GM21367 (cell line): ENCODE results near the gene IL36RN.
"Not testable (repeated sequence)": the region's sequence is repeated elsewhere in the genome, so short reads cannot be mapped to it uniquely, and the experiment has no call there.

Source experiments
- ATAC-seq: cut with Tn5 transposase; IDR thresholded peaks from one replicate; pipeline ENCODE4 v1.9.1; 2021; ENCODE audit not compliant: unreplicated experiment

IL36RN gene

DNA sequence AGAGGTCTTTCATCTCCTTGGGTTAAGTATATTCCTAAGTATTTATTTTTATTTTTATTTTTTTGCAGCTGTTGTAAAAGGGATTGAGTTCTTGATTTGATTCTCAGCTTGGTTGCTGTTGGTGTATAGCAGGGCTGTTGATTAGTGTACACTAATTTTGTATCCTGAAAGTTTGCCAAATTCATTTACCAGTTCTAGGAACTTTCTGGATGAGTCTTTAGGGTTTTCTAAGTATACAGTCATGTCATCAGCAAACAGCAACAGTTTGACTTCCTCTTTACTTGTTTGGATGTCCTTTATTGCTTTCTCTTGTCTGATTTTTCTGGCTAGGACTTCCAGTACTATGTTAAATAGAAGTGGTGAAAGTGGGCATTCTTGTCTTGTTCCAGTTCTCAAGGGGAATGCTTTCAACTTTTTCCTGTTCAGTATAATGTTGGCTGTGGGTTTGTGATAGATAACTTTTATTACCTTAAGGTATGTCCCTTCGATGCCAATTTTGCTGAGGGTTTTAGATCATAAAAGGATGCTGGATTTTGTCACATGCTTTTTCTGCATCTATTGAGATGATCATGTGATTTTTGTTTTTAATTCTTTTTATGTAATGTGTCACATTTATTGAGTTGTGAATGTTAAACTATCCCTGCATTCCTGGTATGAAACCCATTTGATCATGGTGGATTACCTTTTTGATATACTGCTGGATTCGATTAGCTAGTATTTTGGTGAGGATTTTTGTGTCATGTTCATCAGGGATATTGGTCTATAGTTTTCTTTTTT, 38.0 kb downstream of the IL36RN start:
- ATAC-seq, result not testable (repeated sequence)

DNA sequence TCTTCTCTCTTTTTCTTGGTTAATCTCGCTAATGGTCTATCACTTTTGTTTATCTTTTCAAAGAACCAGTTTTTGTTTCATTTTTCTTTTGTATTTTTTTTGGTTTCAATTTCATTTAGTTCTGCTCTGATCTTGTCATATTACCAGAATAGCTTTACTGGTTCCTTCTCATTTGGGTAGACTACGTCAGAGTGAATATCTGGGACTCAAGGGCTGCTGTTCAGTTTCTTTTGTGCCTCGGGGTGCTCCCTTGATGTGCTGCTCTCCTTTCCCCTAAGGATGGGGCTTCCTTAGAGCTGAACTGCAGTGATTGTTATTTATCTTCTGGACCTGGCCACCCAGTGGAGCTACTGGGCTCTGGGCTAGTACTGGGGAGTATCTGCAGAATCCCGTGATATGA, 39.0 kb downstream of the IL36RN start:
- no peak for ATAC-seq

DNA sequence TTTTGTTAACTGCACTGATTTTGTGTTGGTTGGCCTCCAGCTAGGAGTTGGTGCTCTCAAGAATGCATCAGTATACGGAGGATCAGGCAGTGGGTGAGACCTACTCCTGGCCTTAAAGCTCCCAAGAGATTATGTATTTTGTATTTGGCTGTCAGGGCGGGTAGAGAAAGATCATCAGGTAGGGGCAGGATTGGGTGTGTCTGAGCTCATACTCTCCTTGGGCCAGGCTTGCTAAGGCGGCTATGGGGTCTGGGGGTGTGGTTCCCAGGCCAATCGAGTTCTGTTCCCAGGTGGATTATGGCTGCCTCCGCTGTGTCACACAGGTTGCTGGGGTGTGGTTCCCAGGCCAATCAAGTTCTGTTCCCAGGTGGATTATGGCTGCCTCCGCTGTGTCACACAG, 39.5 kb downstream of the IL36RN start:
- ATAC-seq, result no peak

DNA sequence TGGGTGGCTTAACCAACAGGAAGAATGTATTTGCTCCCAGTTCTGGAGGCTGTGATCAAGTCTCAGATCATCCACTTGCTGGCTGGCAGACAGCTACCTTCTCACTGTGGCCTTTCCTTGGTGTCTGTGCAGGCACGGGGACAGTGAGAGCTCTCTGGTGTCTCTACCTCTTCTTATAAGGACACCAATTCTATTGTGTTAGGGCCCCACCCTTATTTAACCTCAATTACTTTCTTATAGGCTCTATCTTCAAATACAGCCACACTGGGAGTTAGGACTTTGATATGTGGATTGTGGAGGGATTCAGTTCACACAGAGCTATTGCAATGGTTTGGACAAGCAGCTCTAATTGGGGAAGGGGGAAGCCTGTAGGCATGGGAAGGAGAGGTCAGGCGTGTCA, 43.1 kb downstream of the IL36RN start:
- ATAC-seq, result no peak

DNA sequence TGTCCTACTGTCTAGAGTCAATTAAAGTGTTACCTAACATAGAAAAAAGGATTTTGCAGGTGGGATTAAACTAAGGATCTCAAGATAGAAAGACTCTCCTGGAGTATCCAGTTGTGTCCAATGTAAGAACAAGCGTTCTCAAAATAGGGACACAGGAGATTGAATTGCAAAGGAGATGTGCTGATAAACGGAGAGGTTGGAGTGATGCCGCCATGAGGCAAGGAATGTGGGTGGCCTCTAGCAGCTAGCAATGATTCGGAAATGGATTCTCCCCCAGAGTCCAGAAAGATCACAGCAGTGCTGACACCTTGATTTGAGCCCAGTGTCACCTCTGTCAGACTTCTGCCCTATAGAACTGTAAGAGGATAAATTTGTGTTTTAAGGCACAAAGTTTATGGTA, 44.3 kb downstream of the IL36RN start:
- ATAC-seq, result no peak

DNA sequence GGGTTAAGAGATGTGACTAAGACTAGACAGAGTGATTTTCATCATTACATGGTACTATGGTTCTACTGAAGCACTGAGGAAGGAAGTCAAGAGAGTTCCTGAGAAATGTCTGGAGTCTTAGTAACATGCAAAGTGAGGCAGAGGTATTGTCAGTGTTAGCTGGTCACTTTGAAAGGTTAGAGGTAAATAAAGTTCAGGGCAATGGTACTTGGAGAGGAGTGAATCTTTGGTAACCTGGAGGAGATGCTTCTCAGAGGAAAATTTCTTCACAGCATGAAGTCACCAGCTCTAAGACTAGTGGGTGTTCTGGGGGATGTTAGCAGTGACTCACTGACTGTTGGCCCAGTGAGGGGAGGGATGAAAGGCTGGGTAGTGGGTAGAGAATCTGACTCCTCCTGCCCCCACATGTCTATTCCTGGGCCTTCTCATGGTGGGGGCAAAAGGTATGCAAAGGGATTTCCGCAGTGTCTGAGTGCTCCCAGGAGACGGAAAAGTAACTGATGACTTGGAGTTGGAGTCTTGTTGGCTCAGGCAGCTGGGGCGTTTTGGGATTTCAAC, 45.1 kb downstream of the IL36RN start:
- no peak for ATAC-seq

DNA sequence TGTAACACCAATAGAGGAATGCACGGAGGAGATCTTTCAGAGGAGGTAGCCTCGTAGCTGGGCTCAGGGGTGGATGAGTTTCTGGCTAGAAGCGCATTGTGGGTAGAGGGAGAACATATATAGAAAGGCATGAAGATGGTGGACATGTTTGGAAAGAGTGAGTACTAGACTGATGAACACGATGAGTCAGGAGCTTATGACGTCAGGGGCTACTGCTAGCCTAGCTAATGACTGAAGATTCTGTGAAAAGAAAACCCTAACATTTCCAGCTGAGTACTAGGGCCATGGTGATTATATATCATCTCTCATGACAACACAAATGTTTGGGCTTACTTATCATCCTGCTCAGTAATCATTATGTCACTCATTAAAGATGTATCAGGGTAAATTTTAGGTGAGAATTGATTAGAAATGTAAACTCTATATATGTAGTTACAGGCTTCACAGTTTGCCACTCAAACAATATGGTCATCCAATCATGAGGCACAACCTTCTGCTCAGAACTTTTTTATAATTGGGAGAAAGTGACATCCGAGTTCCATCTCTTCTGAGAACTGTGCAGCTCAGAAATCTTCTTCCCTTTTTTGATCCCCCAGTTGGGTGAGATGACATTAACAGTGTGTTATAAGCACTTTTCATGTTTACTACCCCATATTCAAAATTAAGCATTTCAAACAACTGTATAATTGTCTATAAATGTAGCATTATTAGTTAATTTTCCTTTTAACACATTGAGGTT, 46.2 kb downstream of the IL36RN start:
- no peak for ATAC-seq

DNA sequence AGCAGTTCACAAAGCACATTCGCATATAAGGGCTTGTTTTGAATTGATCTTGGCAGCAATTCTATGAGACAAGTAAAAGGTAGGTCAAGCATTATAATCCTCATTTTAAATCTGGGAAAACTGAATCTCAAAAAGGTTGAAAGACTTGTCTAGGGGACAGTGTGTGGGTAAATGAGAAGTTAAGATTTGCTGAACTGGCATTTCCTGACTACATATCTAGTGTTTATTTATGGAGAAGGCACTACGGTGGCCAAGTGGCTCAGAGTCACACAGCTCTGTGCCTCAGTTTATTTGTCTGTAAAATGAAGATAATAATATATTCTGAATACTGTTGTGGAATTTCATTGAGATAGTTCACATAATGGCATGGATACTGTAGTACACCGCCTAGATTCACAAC, 52.1 kb downstream of the IL36RN start:
- no peak for ATAC-seq

DNA sequence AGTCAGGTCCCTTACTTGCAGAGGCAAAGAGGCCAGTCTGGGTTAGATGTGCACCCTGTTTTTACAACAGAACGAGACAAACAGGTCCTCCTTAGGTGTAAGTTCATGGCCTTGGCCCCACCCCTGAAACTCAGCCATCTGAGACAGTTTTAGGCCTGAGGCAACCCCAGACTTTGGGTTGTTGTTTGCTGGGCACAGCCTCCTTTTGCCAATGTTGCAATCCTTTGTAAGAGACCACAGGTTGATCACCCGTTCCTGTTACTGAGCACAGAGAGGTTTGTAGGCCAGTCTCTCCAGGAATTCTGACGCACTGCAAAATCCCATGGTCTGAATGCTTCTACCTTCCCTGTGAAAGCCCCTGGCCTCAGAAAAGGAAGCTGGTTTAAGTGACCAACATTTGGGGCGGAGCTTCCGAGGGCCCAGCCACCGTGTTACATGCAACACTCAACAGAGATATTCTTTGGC, 52.9 kb downstream of the IL36RN start:
- ATAC-seq, result no peak

DNA sequence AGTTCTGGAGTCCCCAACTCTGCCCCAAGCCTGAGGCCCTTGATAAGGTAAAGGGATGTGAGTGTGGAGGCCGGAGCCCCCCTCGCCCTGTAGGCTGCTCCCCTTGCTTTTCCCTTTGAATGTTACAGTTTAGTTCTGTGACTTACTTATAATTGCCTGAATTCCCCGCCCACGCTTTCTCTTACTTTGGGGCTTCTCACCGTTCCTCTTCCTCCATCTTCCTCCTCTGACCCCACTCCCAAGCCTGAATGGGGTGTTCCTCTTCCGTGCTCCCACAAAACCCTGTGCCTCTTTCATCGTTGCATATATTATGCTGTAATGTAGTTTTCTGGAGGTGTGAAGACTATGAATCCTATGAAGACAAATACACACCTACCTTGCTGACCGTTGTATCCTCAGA, 53.4 kb downstream of the IL36RN start:
- no peak for ATAC-seq

DNA sequence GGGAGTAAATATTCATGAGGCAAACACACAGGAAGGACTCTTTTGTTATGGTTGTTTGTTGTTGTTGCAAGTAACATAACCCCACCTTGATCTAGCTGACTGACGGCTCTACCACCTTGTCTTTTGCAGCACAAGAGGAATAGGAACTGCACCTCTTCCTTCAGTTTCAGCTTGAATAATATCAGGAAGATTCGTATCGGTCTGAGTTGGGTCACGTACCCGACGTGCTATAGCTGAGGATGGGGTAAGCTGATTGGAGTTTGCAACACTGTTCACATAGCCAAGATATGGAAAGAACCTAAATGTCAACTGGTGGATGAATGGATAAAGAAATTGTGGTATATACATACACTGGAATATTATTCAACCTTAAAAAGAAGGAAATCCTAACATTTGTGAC, 53.9 kb downstream of the IL36RN start:
- no peak for ATAC-seq

DNA sequence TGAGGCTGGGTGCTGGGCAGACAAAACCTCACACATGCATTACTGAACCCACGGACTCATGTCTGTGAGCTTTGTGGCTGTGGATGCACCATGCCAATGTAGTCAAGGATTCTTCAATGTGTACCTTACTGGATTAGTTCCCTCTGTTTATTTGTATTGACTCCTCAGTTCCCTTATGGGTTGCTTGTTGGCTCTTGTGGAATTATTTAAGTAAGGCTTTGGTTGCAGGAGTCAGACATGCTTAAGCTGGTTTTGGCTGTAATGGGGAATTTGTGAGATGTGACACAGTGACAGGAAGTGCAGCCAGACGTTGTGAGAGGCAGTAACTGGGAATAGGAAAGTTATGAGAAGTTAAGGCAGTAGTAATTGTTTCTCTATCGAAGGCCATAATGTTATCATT, 54.8 kb downstream of the IL36RN start:
- no peak for ATAC-seq
